ENCODE results near the gene ST3GAL6. TPM values are rescaled to one million over a fixed set of nuclear protein-coding genes. Genes with fewer than 3 reads are reported as not detected.
A peak's percentile ranks its signal among the peaks of the same experiment; 100 is the strongest.

Gene ST3GAL6
- total and polyA plus RNA-seq, 2 of the 13 experiments (the other 11 are each of a cell fraction or from before 2014, with no cell fraction given) = 17.5 to 23.2 TPM

DNA sequence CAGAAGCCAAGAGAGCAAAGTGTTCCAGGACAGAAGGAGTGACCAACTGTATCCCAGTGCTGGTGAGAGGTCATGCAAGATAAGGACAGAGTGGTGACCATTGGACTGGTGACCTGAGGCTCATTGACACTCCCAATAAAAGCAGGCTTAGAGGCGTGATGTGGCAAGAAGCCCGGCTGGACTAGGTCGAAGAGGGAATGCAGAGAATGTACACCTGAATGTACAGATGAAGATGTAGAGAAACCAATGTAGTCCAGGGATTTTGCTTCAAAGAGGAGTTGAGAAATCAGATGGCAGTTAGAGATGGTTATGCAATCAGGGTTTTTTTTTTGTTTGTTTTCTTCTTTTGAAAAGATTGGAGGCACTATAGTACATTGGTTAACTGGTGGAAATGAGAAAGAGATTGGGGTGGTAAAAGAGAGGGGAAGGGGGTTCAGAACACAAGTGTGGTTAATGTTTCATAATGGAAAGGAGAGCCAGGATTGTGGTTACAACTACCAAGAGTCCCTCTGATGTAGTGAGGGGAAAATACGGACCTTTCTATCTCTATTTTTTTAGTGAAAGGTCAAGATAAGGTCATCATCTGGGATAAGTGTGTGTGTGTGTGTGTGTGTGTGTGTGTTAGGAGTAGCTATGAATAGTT lies 23.3 kb downstream of the ST3GAL6 start (continued):
- TF ChIP-seq, protein P1, sequence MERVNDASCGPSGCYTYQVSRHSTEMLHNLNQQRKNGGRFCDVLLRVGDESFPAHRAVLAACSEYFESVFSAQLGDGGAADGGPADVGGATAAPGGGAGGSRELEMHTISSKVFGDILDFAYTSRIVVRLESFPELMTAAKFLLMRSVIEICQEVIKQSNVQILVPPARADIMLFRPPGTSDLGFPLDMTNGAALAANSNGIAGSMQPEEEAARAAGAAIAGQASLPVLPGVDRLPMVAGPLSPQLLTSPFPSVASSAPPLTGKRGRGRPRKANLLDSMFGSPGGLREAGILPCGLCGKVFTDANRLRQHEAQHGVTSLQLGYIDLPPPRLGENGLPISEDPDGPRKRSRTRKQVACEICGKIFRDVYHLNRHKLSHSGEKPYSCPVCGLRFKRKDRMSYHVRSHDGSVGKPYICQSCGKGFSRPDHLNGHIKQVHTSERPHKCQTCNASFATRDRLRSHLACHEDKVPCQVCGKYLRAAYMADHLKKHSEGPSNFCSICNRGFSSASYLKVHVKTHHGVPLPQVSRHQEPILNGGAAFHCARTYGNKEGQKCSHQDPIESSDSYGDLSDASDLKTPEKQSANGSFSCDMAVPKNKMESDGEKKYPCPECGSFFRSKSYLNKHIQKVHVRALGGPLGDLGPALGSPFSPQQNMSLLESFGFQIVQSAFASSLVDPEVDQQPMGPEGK (CRISPR knock-in tag; IDR thresholded peaks at IDR 0.05) = no peak
- TF ChIP-seq ZNF274 (CRISPR knock-in tag; IDR thresholded peaks at IDR 0.05) (no peak), GATAD1 (CRISPR knock-in tag; IDR thresholded peaks at IDR 0.05) (no peak), ZBTB38 (CRISPR knock-in tag; IDR thresholded peaks at IDR 0.05) (no peak), ZNF276 (CRISPR knock-in tag; IDR thresholded peaks at IDR 0.05; ENCODE audit: low read depth) (no peak), MXD3 (CRISPR knock-in tag; IDR thresholded peaks at IDR 0.05) (no peak), JUN (CRISPR knock-in tag; IDR thresholded peaks at IDR 0.05) (no peak), FOXC1 (CRISPR knock-in tag; IDR thresholded peaks at IDR 0.05; ENCODE audit: borderline replicate concordance) (no peak), E2F5 (CRISPR knock-in tag; conservative IDR thresholded peaks at IDR 0.05) (no peak), ZNF567 (CRISPR knock-in tag; IDR thresholded peaks at IDR 0.05; ENCODE audit: borderline replicate concordance) (no peak), KAT8 (CRISPR knock-in tag; IDR thresholded peaks at IDR 0.05) (no peak), ZNF614 (CRISPR knock-in tag; IDR thresholded peaks at IDR 0.05; ENCODE audit: borderline replicate concordance) (peak; percentile 56; the same call in 1 of the 2 replicates)
- TF ChIP-seq, protein P2, sequence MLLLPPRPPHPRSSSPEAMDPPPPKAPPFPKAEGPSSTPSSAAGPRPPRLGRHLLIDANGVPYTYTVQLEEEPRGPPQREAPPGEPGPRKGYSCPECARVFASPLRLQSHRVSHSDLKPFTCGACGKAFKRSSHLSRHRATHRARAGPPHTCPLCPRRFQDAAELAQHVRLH (CRISPR knock-in tag; IDR thresholded peaks at IDR 0.05; ENCODE audit: borderline replicate concordance, low read depth) = no peak
- TF ChIP-seq, protein P3, sequence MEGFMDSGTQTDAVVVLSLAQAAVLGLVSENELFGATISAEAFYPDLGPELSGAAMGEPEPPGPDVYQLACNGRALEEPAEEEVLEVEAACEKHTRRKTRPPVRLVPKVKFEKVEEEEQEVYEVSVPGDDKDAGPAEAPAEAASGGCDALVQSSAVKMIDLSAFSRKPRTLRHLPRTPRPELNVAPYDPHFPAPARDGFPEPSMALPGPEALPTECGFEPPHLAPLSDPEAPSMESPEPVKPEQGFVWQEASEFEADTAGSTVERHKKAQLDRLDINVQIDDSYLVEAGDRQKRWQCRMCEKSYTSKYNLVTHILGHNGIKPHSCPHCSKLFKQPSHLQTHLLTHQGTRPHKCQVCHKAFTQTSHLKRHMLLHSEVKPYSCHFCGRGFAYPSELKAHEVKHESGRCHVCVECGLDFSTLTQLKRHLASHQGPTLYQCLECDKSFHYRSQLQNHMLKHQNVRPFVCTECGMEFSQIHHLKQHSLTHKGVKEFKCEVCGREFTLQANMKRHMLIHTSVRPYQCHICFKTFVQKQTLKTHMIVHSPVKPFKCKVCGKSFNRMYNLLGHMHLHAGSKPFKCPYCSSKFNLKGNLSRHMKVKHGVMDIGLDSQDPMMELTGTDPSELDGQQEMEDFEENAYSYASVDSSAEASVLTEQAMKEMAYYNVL (CRISPR knock-in tag; IDR thresholded peaks at IDR 0.05; ENCODE audit: borderline replicate concordance) = peak; percentile 86
- TF ChIP-seq, protein P4, sequence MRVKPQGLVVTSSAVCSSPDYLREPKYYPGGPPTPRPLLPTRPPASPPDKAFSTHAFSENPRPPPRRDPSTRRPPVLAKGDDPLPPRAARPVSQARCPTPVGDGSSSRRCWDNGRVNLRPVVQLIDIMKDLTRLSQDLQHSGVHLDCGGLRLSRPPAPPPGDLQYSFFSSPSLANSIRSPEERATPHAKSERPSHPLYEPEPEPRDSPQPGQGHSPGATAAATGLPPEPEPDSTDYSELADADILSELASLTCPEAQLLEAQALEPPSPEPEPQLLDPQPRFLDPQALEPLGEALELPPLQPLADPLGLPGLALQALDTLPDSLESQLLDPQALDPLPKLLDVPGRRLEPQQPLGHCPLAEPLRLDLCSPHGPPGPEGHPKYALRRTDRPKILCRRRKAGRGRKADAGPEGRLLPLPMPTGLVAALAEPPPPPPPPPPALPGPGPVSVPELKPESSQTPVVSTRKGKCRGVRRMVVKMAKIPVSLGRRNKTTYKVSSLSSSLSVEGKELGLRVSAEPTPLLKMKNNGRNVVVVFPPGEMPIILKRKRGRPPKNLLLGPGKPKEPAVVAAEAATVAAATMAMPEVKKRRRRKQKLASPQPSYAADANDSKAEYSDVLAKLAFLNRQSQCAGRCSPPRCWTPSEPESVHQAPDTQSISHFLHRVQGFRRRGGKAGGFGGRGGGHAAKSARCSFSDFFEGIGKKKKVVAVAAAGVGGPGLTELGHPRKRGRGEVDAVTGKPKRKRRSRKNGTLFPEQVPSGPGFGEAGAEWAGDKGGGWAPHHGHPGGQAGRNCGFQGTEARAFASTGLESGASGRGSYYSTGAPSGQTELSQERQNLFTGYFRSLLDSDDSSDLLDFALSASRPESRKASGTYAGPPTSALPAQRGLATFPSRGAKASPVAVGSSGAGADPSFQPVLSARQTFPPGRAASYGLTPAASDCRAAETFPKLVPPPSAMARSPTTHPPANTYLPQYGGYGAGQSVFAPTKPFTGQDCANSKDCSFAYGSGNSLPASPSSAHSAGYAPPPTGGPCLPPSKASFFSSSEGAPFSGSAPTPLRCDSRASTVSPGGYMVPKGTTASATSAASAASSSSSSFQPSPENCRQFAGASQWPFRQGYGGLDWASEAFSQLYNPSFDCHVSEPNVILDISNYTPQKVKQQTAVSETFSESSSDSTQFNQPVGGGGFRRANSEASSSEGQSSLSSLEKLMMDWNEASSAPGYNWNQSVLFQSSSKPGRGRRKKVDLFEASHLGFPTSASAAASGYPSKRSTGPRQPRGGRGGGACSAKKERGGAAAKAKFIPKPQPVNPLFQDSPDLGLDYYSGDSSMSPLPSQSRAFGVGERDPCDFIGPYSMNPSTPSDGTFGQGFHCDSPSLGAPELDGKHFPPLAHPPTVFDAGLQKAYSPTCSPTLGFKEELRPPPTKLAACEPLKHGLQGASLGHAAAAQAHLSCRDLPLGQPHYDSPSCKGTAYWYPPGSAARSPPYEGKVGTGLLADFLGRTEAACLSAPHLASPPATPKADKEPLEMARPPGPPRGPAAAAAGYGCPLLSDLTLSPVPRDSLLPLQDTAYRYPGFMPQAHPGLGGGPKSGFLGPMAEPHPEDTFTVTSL (CRISPR knock-in tag; IDR thresholded peaks at IDR 0.05; ENCODE audit: borderline replicate concordance) = peak; percentile 47; the same call in 1 of the 2 replicates
